SKM-1 treated with dmso at 0.1 percent for 144 hours (cell line): ENCODE data around the gene TIGD6.
"Not testable (repeated sequence)": the region's sequence is repeated elsewhere in the genome, so short reads cannot be mapped to it uniquely, and the experiment has no call there.

Experiments
- DNase-seq: peaks from one replicate; lab custom pipeline; 2025; ENCODE audit not compliant: unreplicated experiment; lab: John Stamatoyannopoulos, UW

The TIGD6 gene

GRCh38 chr5:149943177-149943949 lies 57.1 kb downstream of the TIGD6 start:
- DNase-seq, result not testable (repeated sequence)
